K562 (cell line): ENCODE results near the gene TMEM25. TPM values are rescaled to one million over a fixed set of nuclear protein-coding genes. Genes with fewer than 3 reads are reported as not detected.

Source experiments
- CREB1 ChIP-seq, 2 experiments: sonication (generic) in 1 of 2; formaldehyde crosslinking in 1 of 2; IDR thresholded peaks; 2 replicates each; pipeline versions ENCODE4 v1.6.1 to v1.8.0; 2012 to 2022; ENCODE audit warnings: inconsistent platforms in 1 of 2, mild to moderate bottlenecking in 1 of 2, missing genetic modification reagents in 1 of 2, moderate library complexity in 1 of 2
- HCFC1 ChIP-seq: IDR thresholded peaks from 2 replicates; pipeline ENCODE4 v1.6.1; 2012; ENCODE audit warnings: low read depth, low read length, improper control_type of control experiment
- HOXB6 ChIP-seq: fragments of 250-450 bp; sonication (Bioruptor Pico); IDR thresholded peaks from 2 replicates; pipeline ENCODE4 v1.5.1; 2022; ENCODE audit warnings: mild to moderate bottlenecking, borderline replicate concordance
- ZBTB12 ChIP-seq: fragments of 250-450 bp; sonication (Bioruptor Pico); IDR thresholded peaks from 2 replicates; pipeline ENCODE4 v1.4.0; 2020
- ZFPM2 ChIP-seq: fragments of 250-450 bp; sonication (Bioruptor Pico); IDR thresholded peaks from 2 replicates; pipeline ENCODE4 v1.5.1; 2022; ENCODE audit warnings: mild to moderate bottlenecking
- ZNF165 ChIP-seq: fragments of 250-450 bp; sonication (Bioruptor Pico); IDR thresholded peaks from 2 replicates; pipeline ENCODE4 v1.4.0; 2020; ENCODE audit warnings: borderline replicate concordance
- ZSCAN32 ChIP-seq: fragments of 450-650 bp; formaldehyde crosslinking; IDR thresholded peaks from 2 replicates; pipeline ENCODE4 v1.4.0; 2020; ENCODE audit warnings: mild to moderate bottlenecking, moderate library complexity
- polyA plus RNA-seq, 8 experiments: library from polyadenylated mRNA; depleted of rRNA in 4 of 8; stranded (reverse) in 5 of 8; unstranded in 3 of 8; fragments of >200 nt; fragmentation: Nextera tagmentation in 2 of 8; fragmentation: Illumina TruSeq in 1 of 8; extraction: Ambion mirVana in 2 of 8; extraction: Trizol in 1 of 8; gene quantifications; 2 replicates each; pipeline versions ENCODE4 v1.2.1 to v1.2.3, GENCODE V29; 2011 to 2014; ENCODE audit warnings: inconsistent platforms in 1 of 8, missing spikeins in 1 of 8
- total RNA-seq, 7 experiments: library from RNA; depleted of rRNA in 6 of 7; stranded (reverse); fragments of >200 nt in 6 of 7; fragmentation: Illumina TruSeq in 2 of 7; extraction: Trizol in 2 of 7; gene quantifications; 2 replicates each; pipeline versions ENCODE4 v1.2.1 to v1.2.3, GENCODE V29; 2011 to 2021; ENCODE audit warnings: low replicate concordance in 1 of 7
- TF ChIP-seq, protein P1 (sequence below): sonication (generic); formaldehyde crosslinking; IDR thresholded peaks from 2 replicates; pipeline ENCODE4 v1.8.0; 2023; ENCODE audit warnings: mild to moderate bottlenecking, missing genetic modification reagents
- TF ChIP-seq, protein P2 (sequence below): fragments of 250-450 bp; sonication (Bioruptor Pico); IDR thresholded peaks from 2 replicates; pipeline ENCODE4 v1.4.0; 2020; ENCODE audit warnings: mild to moderate bottlenecking, moderate library complexity, borderline replicate concordance
- TF ChIP-seq, protein P3 (sequence below): fragments of 450-650 bp; formaldehyde crosslinking; conservative IDR thresholded peaks from 2 replicates; pipeline ENCODE4 v1.4.0; 2022; ENCODE audit warnings: mild to moderate bottlenecking, missing genetic modification characterization

Gene TMEM25
- total and polyA plus RNA-seq, 9 of the 15 experiments (the other 6 are each of a cell fraction or from before 2014, with no cell fraction given), result 0.34 to 3.8 (median 2.0) TPM

DNA sequence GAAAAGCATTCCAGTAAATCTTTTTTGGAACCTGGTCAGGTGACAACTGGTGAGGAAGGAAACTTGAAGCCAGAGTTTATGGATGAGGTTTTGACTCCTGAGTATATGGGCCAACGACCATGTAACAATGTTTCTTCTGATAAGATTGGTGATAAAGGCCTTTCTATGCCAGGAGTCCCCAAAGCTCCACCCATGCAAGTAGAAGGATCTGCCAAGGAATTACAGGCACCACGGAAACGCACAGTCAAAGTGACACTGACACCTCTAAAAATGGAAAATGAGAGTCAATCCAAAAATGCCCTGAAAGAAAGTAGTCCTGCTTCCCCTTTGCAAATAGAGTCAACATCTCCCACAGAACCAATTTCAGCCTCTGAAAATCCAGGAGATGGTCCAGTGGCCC is 27.8 kb upstream of the TMEM25 start (continued):
- TF ChIP-seq, protein P1, sequence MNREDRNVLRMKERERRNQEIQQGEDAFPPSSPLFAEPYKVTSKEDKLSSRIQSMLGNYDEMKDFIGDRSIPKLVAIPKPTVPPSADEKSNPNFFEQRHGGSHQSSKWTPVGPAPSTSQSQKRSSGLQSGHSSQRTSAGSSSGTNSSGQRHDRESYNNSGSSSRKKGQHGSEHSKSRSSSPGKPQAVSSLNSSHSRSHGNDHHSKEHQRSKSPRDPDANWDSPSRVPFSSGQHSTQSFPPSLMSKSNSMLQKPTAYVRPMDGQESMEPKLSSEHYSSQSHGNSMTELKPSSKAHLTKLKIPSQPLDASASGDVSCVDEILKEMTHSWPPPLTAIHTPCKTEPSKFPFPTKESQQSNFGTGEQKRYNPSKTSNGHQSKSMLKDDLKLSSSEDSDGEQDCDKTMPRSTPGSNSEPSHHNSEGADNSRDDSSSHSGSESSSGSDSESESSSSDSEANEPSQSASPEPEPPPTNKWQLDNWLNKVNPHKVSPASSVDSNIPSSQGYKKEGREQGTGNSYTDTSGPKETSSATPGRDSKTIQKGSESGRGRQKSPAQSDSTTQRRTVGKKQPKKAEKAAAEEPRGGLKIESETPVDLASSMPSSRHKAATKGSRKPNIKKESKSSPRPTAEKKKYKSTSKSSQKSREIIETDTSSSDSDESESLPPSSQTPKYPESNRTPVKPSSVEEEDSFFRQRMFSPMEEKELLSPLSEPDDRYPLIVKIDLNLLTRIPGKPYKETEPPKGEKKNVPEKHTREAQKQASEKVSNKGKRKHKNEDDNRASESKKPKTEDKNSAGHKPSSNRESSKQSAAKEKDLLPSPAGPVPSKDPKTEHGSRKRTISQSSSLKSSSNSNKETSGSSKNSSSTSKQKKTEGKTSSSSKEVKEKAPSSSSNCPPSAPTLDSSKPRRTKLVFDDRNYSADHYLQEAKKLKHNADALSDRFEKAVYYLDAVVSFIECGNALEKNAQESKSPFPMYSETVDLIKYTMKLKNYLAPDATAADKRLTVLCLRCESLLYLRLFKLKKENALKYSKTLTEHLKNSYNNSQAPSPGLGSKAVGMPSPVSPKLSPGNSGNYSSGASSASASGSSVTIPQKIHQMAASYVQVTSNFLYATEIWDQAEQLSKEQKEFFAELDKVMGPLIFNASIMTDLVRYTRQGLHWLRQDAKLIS, result no peak
- TF ChIP-seq ZBTB12 (CRISPR knock-in tag) (no peak), HCFC1 (no peak), ZFPM2 (CRISPR knock-in tag) (no peak), CREB1 (IDR thresholded peaks at IDR 0.05) (no peak), CREB1 (CRISPR knock-in tag; IDR thresholded peaks at IDR 0.05) (no peak), HOXB6 (CRISPR knock-in tag) (no peak), ZNF165 (CRISPR knock-in tag) (no peak), ZSCAN32 (CRISPR knock-in tag) (no peak)
- TF ChIP-seq, protein P2, sequence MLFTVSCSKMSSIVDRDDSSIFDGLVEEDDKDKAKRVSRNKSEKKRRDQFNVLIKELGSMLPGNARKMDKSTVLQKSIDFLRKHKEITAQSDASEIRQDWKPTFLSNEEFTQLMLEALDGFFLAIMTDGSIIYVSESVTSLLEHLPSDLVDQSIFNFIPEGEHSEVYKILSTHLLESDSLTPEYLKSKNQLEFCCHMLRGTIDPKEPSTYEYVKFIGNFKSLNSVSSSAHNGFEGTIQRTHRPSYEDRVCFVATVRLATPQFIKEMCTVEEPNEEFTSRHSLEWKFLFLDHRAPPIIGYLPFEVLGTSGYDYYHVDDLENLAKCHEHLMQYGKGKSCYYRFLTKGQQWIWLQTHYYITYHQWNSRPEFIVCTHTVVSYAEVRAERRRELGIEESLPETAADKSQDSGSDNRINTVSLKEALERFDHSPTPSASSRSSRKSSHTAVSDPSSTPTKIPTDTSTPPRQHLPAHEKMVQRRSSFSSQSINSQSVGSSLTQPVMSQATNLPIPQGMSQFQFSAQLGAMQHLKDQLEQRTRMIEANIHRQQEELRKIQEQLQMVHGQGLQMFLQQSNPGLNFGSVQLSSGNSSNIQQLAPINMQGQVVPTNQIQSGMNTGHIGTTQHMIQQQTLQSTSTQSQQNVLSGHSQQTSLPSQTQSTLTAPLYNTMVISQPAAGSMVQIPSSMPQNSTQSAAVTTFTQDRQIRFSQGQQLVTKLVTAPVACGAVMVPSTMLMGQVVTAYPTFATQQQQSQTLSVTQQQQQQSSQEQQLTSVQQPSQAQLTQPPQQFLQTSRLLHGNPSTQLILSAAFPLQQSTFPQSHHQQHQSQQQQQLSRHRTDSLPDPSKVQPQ, result no peak
- TF ChIP-seq, protein P3, sequence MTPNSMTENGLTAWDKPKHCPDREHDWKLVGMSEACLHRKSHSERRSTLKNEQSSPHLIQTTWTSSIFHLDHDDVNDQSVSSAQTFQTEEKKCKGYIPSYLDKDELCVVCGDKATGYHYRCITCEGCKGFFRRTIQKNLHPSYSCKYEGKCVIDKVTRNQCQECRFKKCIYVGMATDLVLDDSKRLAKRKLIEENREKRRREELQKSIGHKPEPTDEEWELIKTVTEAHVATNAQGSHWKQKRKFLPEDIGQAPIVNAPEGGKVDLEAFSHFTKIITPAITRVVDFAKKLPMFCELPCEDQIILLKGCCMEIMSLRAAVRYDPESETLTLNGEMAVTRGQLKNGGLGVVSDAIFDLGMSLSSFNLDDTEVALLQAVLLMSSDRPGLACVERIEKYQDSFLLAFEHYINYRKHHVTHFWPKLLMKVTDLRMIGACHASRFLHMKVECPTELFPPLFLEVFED, result no peak
